NCI-H460 (cell line): Measurements from ENCODE around the gene DBF4B. TPM values are rescaled to one million over a fixed set of nuclear protein-coding genes. Genes with fewer than 3 reads are reported as not detected.
"Not testable (repeated sequence)": the region's sequence is repeated elsewhere in the genome, so short reads cannot be mapped to it uniquely, and the experiment has no call there.

Source experiments
- DNase-seq: peaks from one replicate; pipeline ENCODE4 v3.0.0-alpha.2; 2016; ENCODE audit warnings: low read depth; ENCODE audit errors: extremely low read depth
- total RNA-seq: library from RNA; depleted of rRNA; stranded (reverse); fragments of >200 nt; shearing (Covaris generic); gene quantifications from 2 replicates; pipeline ENCODE4 v1.2.3, GENCODE V29; 2014

The DBF4B gene
- total RNA-seq, 1 experiment from 2014 or later: 12.9 TPM

GRCh38 chr17:44726121-44726520 is 17.7 kb downstream of the DBF4B start:
- not testable (repeated sequence) for DNase-seq

DNA sequence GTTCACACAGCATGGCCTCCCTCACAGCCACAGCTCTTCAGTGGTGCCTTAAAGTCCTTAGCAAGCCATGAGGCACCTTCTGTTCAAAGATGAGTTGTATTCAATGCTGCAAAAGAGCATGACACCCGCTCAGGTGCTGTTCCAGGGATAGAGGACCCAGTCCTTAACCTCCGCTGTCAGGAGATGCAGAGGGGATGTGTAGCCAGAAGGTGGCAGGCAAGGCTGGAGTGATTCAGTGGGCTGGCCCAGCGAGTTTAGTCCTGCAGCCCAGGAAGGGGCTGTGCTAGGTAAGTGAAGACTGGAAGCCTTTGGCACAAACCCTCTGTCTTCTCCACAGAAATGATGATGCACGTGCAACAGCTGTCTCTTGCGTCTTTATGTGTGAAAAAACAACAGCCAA is 25.3 kb downstream of the DBF4B start:
- no peak for DNase-seq

DNA sequence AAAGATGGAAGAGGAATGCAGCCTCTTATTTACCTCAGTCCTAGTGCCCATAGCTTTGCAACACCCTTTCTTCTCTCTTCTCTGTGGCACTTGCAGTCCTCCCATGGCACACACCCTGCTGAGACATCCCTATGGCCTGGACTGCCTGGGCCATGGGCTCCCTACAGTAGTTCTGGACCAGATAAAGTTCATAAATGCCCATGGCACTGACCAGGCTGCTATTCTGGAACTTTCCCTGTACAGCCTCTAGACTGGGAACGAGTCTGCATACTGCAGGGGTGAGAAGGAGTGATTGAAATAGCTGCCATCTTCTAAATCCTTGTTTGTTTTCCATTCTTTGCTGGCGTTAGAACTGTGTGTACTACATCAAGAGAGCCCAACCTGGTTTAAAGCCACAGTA is 25.8 kb downstream of the DBF4B start:
- no peak for DNase-seq

GRCh38 chr17:44736551-44737240 is 28.2 kb downstream of the DBF4B start:
- no peak for DNase-seq

DNA sequence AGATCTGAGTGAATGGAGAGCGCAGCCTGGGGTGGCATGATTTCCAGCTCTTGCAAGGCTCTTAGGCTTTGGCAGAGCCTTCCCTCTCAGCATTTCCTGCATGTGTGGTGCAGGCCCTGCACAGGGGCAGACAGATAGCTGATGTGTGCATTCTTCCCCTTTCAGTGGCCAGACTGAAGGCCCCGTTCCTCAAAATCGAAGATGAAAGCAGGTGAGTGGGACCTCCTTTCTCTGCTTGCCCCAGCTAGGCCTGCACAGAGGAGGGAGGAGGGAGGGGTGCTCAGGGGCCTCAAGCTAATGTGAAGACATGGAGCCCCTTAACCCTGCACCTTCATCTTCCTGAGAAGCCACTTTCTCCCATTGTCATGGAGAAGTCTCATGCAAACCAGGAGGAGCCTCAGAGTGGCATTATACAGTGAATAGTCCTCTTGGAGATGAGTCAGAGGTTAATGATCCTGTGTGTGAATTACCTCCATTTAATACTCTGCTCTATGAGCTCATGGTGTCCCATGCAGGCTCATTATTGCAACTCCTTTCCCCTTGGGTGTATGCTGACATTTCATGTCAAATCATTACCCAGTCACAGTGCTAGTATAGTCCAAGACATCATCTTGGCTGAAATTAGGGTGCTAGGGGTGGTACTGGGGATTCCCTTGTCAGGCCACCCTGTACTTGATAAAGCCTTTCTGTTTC is 29.9 kb downstream of the DBF4B start:
- no peak for DNase-seq

DNA sequence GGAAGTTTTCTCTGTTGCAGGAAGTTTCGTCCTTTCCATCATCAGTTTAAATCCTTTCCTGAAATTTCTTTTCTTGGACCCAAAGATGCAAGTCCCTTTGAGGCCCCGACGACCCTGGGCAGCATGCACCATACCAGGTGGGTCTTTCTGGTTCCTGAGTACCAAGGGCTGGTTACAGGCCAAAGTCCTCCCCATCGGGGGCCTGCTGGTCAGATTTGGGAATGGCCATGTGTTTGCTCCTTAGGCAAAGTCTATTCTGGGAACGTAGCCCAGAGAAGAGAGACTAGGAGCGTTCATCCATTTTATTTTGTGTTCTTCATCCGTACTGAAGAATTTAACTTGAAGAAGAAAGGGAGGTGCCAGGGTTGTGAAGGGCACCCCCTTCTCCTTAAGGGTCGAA is 32.9 kb downstream of the DBF4B start:
- no peak for DNase-seq

- no peak for DNase-seq
These were observed 36.8 kb downstream of the DBF4B start for GRCh38 chr17:44745301-44745700.

DNA sequence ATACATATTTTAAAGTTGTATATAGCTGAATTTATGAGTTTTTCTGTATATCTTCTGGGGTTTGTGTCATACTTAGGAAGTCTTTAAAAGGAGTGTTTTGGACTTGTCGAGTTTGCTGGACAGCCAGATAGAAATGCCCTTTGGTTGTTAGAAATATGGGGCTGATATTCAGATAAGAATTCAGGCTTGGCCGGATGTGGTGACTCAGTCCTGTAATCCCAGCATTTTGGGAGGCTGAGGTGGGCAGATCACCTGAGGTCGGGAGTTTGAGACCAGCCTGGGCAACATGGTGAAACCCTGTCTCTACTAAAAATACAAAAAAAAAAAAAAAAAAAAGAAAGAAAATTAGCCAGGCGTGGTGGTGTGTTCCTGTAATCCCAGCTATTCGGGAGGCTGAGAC is 37.3 kb downstream of the DBF4B start:
- DNase-seq: not testable (repeated sequence)

- no peak for DNase-seq
These were observed 39.1 kb downstream of the DBF4B start for GRCh38 chr17:44747566-44747965.

GRCh38 chr17:44749076-44749979 is 40.9 kb downstream of the DBF4B start:
- no peak for DNase-seq

- DNase-seq: no peak
These were observed 41.5 kb downstream of the DBF4B start for GRCh38 chr17:44749980-44750318.

- no peak for DNase-seq
These were observed 42.9 kb downstream of the DBF4B start for GRCh38 chr17:44751331-44751730.

DNA sequence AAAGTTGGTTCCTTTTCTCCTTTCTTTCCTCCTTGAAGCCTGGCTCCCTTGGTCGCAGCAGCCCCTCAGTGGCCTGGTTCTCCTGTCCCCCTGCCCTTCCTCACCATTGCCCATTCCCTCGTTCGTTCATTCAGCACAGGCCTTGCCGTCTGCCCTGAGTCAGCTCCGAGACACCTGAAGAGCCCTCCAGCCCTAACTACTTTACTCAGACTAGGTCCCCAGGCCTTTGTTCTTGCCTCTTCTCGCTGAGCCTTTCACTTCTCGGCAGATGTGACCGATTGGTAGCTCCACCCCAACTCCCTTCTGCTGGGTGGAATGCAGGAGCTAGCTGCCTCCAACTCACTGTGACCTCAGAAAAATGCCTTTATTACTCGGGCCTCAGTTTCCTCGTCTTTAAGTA is 43.3 kb downstream of the DBF4B start:
- no peak for DNase-seq

GRCh38 chr17:44752953-44753861 is 44.7 kb downstream of the DBF4B start:
- no peak for DNase-seq

DNA sequence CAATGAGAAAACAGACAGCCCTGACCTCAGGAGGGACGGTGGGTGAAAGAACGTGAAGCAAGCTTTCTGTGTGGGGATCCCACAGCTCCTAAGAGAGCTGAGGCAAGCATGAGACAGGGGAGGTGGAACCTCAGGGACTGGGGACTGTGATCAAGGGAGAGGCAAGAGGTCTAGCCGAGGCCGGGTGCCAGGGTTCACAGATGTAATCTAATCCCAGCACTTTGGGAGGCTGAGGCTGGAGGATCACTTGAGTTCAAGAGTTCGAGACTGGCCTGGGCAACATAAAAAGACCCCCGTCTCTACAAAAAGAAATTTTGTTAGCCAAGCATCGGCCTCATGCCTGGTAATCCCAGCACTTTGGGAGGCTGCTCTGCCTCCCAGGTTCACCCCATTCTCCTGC is 45.8 kb downstream of the DBF4B start:
- no peak for DNase-seq

DNA sequence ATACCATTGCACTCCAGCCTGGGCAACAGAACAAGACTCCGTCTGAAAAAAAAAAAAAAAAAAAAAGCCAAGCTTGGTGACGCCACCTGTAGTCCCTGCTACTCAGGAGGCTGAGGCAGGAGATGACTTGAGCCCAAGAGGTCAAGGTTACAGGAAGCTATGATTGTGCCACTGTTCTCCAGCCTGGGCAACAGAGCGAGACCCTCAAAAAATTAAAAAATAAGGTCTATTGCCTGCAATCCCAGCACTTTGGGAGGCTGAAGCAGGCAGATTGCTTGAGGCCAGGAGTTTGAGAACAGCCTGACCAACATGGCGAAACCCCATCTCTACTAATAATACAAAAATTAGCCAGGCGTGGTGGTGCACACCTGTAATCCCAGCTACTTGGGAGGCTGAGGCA is 46.7 kb downstream of the DBF4B start:
- DNase-seq: not testable (repeated sequence)

GRCh38 chr17:44757045-44757917 is 48.8 kb downstream of the DBF4B start:
- DNase-seq: no peak

- no peak for DNase-seq
These were observed 49.5 kb downstream of the DBF4B start for GRCh38 chr17:44757918-44758413.

DNA sequence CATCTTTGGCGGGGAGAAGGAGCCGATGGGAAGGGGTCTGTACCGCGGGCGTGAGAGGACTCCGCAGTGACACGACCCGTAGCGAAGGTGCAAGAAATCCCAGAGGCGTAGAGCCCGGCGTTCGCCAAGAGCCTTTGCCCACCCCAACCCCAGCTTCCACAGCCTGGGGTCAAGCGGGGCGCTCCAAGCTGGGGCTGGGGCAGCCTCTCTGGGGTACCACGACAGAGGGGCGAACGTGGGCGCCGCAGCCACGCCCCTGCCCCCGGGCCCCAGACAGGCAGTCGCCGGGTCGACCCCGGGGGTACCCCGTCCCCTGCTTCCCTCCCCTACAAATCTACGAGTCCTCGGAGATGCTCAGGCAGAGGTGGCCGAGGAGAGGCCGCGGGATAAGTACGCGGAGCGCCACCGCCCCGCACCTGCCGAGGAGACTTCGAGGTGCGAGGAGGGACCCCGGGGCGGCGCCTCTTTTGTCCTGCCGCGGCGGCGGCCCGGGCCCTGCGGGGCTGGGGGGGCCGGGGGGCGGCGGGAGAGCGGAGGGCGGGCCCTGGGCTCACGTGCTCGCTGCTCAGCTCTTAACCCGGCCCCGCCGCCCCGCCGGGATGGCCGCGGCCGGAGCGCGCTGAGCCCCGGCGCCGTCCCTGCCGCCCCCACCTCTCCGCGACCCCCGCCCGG is 50.1 kb downstream of the DBF4B start, which contains the start of gene ADAM11:
Gene ADAM11, plus strand, starts transcription at position 575 of the 672 bp plus-strand sequence. CDS start 212 bp downstream, outside the sequence.
- no peak for DNase-seq
